Keratinocyte (primary cell): ENCODE measurements around the gene GNA15. TPM values are rescaled to one million over a fixed set of nuclear protein-coding genes. Genes with fewer than 3 reads are reported as not detected.

ENCODE experiments used
- DNase-seq: peaks from one replicate; pipeline ENCODE4 v3.0.0-alpha.2; 2011; ENCODE audit warnings: low read depth, missing footprints, low spot score
- FAIRE-seq: peaks from 2 replicates; lab custom pipeline; 2011; peaks lifted over from hg19 to GRCh38; lab: Jason Lieb, UNC
- H2AFZ ChIP-seq: 2 replicates; pipeline ENCODE4 v1.6.0; 2012; ENCODE audit warnings: low read length, control low read depth, inconsistent platforms; ENCODE audit not compliant: control insufficient read depth
- H3K27ac ChIP-seq: 2 replicates; pipeline ENCODE4 v1.5.1; 2011; ENCODE audit warnings: low read length; ENCODE audit not compliant: control insufficient read depth, insufficient read depth
- H3K27me3 ChIP-seq: 3 replicates; pipeline ENCODE4 v1.6.0; 2011; ENCODE audit warnings: low read length; ENCODE audit not compliant: control insufficient read depth, insufficient read depth; ENCODE audit errors: extremely low read depth
- H3K36me3 ChIP-seq, 2 experiments: 2 replicates in 1 of 2; 3 replicates in 1 of 2; pipeline ENCODE4 v1.5.1; 2011; ENCODE audit warnings: low read length in 2 of 2, mild to moderate bottlenecking in 1 of 2; ENCODE audit not compliant: control insufficient read depth in 2 of 2, insufficient read depth in 2 of 2; ENCODE audit errors: extremely low read depth in 1 of 2
- H3K4me1 ChIP-seq: 3 replicates; pipeline ENCODE4 v1.5.1; 2011; ENCODE audit warnings: low read length; ENCODE audit not compliant: control insufficient read depth, insufficient read depth; ENCODE audit errors: extremely low read depth
- H3K4me2 ChIP-seq: 3 replicates; pipeline ENCODE4 v1.6.0; 2011; ENCODE audit warnings: low read depth, low read length; ENCODE audit not compliant: control insufficient read depth, insufficient read depth; ENCODE audit errors: extremely low read depth
- H3K4me3 ChIP-seq, 3 experiments: fragments of 200-600 bp in 1 of 3; sonication (generic) in 1 of 3; 2 replicates in 2 of 3; 3 replicates in 1 of 3; pipeline ENCODE4 v1.5.1; 2011 to 2016; ENCODE audit warnings: low read length in 3 of 3, mild to moderate bottlenecking in 3 of 3, control low read depth in 2 of 3, inconsistent platforms in 1 of 3, low read depth in 1 of 3, mixed read lengths in 1 of 3, mixed run types in 1 of 3, moderate library complexity in 1 of 3; ENCODE audit not compliant: control insufficient read depth in 2 of 3, insufficient read depth in 2 of 3; ENCODE audit errors: extremely low read depth in 1 of 3
- H3K79me2 ChIP-seq: 2 replicates; pipeline ENCODE4 v1.6.0; 2012; ENCODE audit warnings: low read length; ENCODE audit not compliant: control insufficient read depth, insufficient read depth
- H3K9ac ChIP-seq: 3 replicates; pipeline ENCODE4 v1.6.0; 2011; ENCODE audit warnings: low read length; ENCODE audit not compliant: control insufficient read depth, insufficient read depth; ENCODE audit errors: extremely low read depth
- H3K9me1 ChIP-seq: 3 replicates; pipeline ENCODE4 v1.6.0; 2011; ENCODE audit warnings: low read length; ENCODE audit not compliant: control insufficient read depth, insufficient read depth; ENCODE audit errors: extremely low read depth
- H3K9me3 ChIP-seq: 2 replicates; pipeline ENCODE4 v1.5.1; 2012; ENCODE audit warnings: low read depth, low read length; ENCODE audit not compliant: control insufficient read depth
- H4K20me1 ChIP-seq: 3 replicates; pipeline ENCODE4 v1.6.0; 2011; ENCODE audit warnings: low read length; ENCODE audit not compliant: control insufficient read depth, insufficient read depth; ENCODE audit errors: extremely low read depth
- EZH2 ChIP-seq: IDR thresholded peaks from one replicate; pipeline ENCODE4 v1.6.1; 2012; ENCODE audit warnings: inconsistent platforms, mild to moderate bottlenecking, low read length, moderate library complexity
- dilution Hi-C: fragments of 300-500 bp; cut with MboI; formaldehyde crosslinking; loops from one replicate; pipeline ENCODE4 v1.7.0; 2020; ENCODE audit warnings: low sequenced_read_pairs; ENCODE audit not compliant: extremely low pct_ligation_motif_present
- polyA plus RNA-seq, 5 experiments: library from polyadenylated mRNA; depleted of rRNA in 3 of 5; stranded (reverse) in 3 of 5; stranded (forward) in 1 of 5; unstranded in 1 of 5; fragments of >200 nt; gene quantifications; 1 replicate in 1 of 5; 2 replicates in 3 of 5; 3 replicates in 1 of 5; pipeline versions ENCODE4 v1.2.1 to v1.2.3, GENCODE V29; 2011 to 2012; ENCODE audit warnings: missing spikeins in 2 of 5, low read depth in 1 of 5, low replicate concordance in 1 of 5
- TF ChIP-seq, protein P1 (sequence below), 3 experiments: IDR thresholded peaks in 1 of 3; conservative IDR thresholded peaks in 1 of 3; optimal IDR thresholded peaks in 1 of 3; 2 replicates in 2 of 3; 3 replicates in 1 of 3; pipeline versions ENCODE3 to v1.5.1; 2011; ENCODE audit warnings: low read length in 3 of 3, mild to moderate bottlenecking in 3 of 3, moderate library complexity in 2 of 3, control low read depth in 1 of 3, inconsistent platforms in 1 of 3; ENCODE audit not compliant: insufficient read depth in 2 of 3; ENCODE audit errors: extremely low read depth in 1 of 3

GNA15 gene
- polyA plus RNA-seq, 1 donor (not counting 4 experiments of a cell fraction or from before 2014, with no cell fraction given), result 60.0 TPM

DNA sequence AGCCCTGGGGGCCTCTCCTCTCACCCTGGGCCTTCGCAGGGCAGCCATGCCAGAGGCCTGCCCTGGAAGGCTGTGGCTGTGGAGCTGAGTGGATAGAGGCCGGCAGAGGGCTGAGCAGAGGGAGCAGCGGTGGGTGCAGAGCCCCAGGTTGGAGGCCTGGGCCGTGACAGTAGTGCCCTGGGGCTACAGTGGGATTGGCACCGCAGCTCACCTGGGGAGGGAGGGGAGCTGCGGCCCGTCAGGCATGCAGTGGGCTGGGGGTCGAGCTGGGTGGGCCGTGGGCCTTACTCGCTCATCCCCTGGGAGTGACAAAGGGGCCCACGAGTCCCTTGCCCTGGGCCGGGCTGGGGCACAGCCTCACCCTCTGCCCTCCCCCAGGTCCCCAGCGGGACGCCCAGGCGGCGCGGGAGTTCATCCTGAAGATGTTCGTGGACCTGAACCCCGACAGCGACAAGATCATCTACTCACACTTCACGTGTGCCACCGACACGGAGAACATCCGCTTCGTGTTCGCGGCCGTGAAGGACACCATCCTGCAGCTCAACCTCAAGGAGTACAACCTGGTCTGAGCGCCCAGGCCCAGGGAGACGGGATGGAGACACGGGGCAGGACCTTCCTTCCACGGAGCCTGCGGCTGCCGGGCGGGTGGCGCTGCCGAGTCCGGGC, 15.1 kb upstream of the GNA15 start:
- TF ChIP-seq EZH2, result no peak
- TF ChIP-seq, protein P1, sequence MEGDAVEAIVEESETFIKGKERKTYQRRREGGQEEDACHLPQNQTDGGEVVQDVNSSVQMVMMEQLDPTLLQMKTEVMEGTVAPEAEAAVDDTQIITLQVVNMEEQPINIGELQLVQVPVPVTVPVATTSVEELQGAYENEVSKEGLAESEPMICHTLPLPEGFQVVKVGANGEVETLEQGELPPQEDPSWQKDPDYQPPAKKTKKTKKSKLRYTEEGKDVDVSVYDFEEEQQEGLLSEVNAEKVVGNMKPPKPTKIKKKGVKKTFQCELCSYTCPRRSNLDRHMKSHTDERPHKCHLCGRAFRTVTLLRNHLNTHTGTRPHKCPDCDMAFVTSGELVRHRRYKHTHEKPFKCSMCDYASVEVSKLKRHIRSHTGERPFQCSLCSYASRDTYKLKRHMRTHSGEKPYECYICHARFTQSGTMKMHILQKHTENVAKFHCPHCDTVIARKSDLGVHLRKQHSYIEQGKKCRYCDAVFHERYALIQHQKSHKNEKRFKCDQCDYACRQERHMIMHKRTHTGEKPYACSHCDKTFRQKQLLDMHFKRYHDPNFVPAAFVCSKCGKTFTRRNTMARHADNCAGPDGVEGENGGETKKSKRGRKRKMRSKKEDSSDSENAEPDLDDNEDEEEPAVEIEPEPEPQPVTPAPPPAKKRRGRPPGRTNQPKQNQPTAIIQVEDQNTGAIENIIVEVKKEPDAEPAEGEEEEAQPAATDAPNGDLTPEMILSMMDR (optimal IDR thresholded peaks at IDR 0.05 in 1 of 3, IDR thresholded peaks at IDR 0.05 in 1 of 3, conservative IDR thresholded peaks at IDR 0.05 in 1 of 3; ENCODE audit: extremely low read depth in 1 of 3, insufficient read depth in 2 of 3, low read length in 3 of 3), result no peak
- H3K4me3 ChIP-seq, result no peak overlapping the region
- dilution Hi-C loops, result no loop called here
- H3K79me2 ChIP-seq, result no peaks in the 10 kb centered on the region
- no peak for DNase-seq
- no peak overlapping the region for H3K27ac ChIP-seq
- H4K20me1 ChIP-seq, result peaks cover 3% of the 10 kb centered on the region
- FAIRE-seq, result no peak
- H2AFZ ChIP-seq, result no peak overlapping the region
- no peaks in the 10 kb centered on the region for H3K9me3 ChIP-seq
- H3K27me3 ChIP-seq, result no peaks in the 10 kb centered on the region
- no peak overlapping the region for H3K9ac ChIP-seq
- no peak overlapping the region for H3K4me2 ChIP-seq
- H3K9me1 ChIP-seq, result no peaks in the 10 kb centered on the region
- peaks cover 7% of the 10 kb centered on the region for H3K4me1 ChIP-seq
- H3K36me3 ChIP-seq, result peaks cover 10 to 20% of the 10 kb centered on the region in 2 experiments

DNA sequence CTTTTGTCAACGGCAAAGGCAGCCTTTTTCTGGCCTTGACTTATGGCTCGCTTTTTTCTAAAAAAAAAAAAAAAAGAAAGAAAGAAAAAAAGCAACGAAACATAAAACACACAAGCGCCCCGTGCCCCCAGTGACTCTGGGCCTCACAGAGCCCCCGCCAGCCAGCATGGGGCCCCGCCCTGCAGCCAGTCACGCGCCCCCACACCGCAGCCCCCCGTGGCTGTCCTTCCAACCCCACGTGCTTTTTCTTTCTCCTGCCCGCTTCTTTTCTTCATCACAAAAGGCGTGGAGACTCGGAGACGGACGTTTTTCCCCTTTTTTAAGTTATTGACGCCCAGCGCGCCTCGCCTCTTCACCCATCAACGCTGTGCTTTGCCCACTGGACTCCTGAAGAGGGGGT, 14.4 kb upstream of the GNA15 start:
- Histone ChIP-seq H3K79me2 (no peaks in the 10 kb centered on the region), H3K9ac (no peak overlapping the region), H3K4me1 (peaks cover under 1% of the 10 kb centered on the region), H3K4me3 (no peak overlapping the region), H2AFZ (no peak overlapping the region), H3K27ac (no peak overlapping the region), H3K9me1 (no peaks in the 10 kb centered on the region), H3K9me3 (no peaks in the 10 kb centered on the region), H3K27me3 (no peaks in the 10 kb centered on the region), H4K20me1 (peaks cover 3% of the 10 kb centered on the region), H3K36me3 (peaks cover 10 to 20% of the 10 kb centered on the region in 2 experiments), H3K4me2 (no peak overlapping the region)
- DNase-seq (no peak), FAIRE-seq (no peak)
- dilution Hi-C loops, result no loop called here
- TF ChIP-seq EZH2, result no peak
- TF ChIP-seq, protein P1 (optimal IDR thresholded peaks at IDR 0.05 in 1 of 3, IDR thresholded peaks at IDR 0.05 in 1 of 3, conservative IDR thresholded peaks at IDR 0.05 in 1 of 3; ENCODE audit: extremely low read depth in 1 of 3, insufficient read depth in 2 of 3, low read length in 3 of 3), result no peak
